ENCODE data around the gene HOXA11. TPM values are rescaled to one million over a fixed set of nuclear protein-coding genes. Genes with fewer than 3 reads are reported as not detected.

Gene HOXA11
- total RNA-seq, 1 experiment from 2014 or later: not detected

- no peaks in the 10 kb centered on the region for H3K27me3 ChIP-seq (ENCODE audit: low read length)
- no peak for DNase-seq
- no peak overlapping the region for H3K27ac ChIP-seq (ENCODE audit: low read length)
Measured at GRCh38 chr7:27217951-27218350, 32.9 kb upstream of the HOXA11 start.

GRCh38 chr7:27215356-27215755 is 30.3 kb upstream of the HOXA11 start:
- Histone ChIP-seq H3K27ac (ENCODE audit: low read length) (no peak overlapping the region), H3K9me3 (ENCODE audit: low read length) (no peaks in the 10 kb centered on the region), H3K79me2 (ENCODE audit: low read length) (no peaks in the 10 kb centered on the region), H3K4me3 (ENCODE audit: low read length) (no peak overlapping the region), H2AFZ (ENCODE audit: low read length) (no peak overlapping the region), H3K27me3 (ENCODE audit: low read length) (no peaks in the 10 kb centered on the region), H3K4me2 (ENCODE audit: low read depth, low read length, poor library complexity, severe bottlenecking) (no peak overlapping the region), H3K4me1 (ENCODE audit: low read length) (no peaks in the 10 kb centered on the region), H3K9ac (ENCODE audit: low read length) (no peak overlapping the region), H3K36me3 (ENCODE audit: insufficient read depth, low read length) (no peaks in the 10 kb centered on the region), H3K9me2 (replicated peaks; ENCODE audit: insufficient read depth, low read length) (no peaks in the 10 kb centered on the region), H4K20me1 (ENCODE audit: insufficient read depth, low read depth, low read length) (no peaks in the 10 kb centered on the region)
- DNase-seq: no peak

More at GRCh38 chr7:27217951-27218350, 32.9 kb upstream of the HOXA11 start:
- H3K4me1 ChIP-seq (ENCODE audit: low read length): no peaks in the 10 kb centered on the region
- no peak overlapping the region for H3K9ac ChIP-seq (ENCODE audit: low read length)
- H3K79me2 ChIP-seq (ENCODE audit: low read length): no peaks in the 10 kb centered on the region
- H3K9me2 ChIP-seq (replicated peaks; ENCODE audit: insufficient read depth, low read length): no peaks in the 10 kb centered on the region
- no peak overlapping the region for H3K4me2 ChIP-seq (ENCODE audit: low read depth, low read length, poor library complexity, severe bottlenecking)
- H4K20me1 ChIP-seq (ENCODE audit: insufficient read depth, low read depth, low read length): no peaks in the 10 kb centered on the region
- no peak overlapping the region for H2AFZ ChIP-seq (ENCODE audit: low read length)
- H3K36me3 ChIP-seq (ENCODE audit: insufficient read depth, low read length): no peaks in the 10 kb centered on the region
- no peak overlapping the region for H3K4me3 ChIP-seq (ENCODE audit: low read length)
- no peaks in the 10 kb centered on the region for H3K9me3 ChIP-seq (ENCODE audit: low read length)

- H3K27ac ChIP-seq (ENCODE audit: low read length): no peak overlapping the region
- H3K9ac ChIP-seq (ENCODE audit: low read length): no peak overlapping the region
- H3K4me1 ChIP-seq (ENCODE audit: low read length): no peaks in the 10 kb centered on the region
- H3K27me3 ChIP-seq (ENCODE audit: low read length): no peaks in the 10 kb centered on the region
- H4K20me1 ChIP-seq (ENCODE audit: insufficient read depth, low read depth, low read length): no peaks in the 10 kb centered on the region
- H3K4me2 ChIP-seq (ENCODE audit: low read depth, low read length, poor library complexity, severe bottlenecking): no peak overlapping the region
- H3K9me2 ChIP-seq (replicated peaks; ENCODE audit: insufficient read depth, low read length): no peaks in the 10 kb centered on the region
- H3K4me3 ChIP-seq (ENCODE audit: low read length): no peak overlapping the region
- no peaks in the 10 kb centered on the region for H3K9me3 ChIP-seq (ENCODE audit: low read length)
- no peak for DNase-seq
- no peaks in the 10 kb centered on the region for H3K36me3 ChIP-seq (ENCODE audit: insufficient read depth, low read length)
- no peak overlapping the region for H2AFZ ChIP-seq (ENCODE audit: low read length)
- H3K79me2 ChIP-seq (ENCODE audit: low read length): no peaks in the 10 kb centered on the region
Measured at GRCh38 chr7:27214239-27214950, 29.4 kb upstream of the HOXA11 start.

GRCh38 chr7:27213433-27214238 is 28.6 kb upstream of the HOXA11 start:
- H4K20me1 ChIP-seq (ENCODE audit: insufficient read depth, low read depth, low read length): no peaks in the 10 kb centered on the region
- H3K36me3 ChIP-seq (ENCODE audit: insufficient read depth, low read length): no peaks in the 10 kb centered on the region
- H3K27ac ChIP-seq (ENCODE audit: low read length): no peak overlapping the region
- H3K9me3 ChIP-seq (ENCODE audit: low read length): no peaks in the 10 kb centered on the region
- DNase-seq: no peak
- no peaks in the 10 kb centered on the region for H3K79me2 ChIP-seq (ENCODE audit: low read length)
- no peak overlapping the region for H2AFZ ChIP-seq (ENCODE audit: low read length)
- H3K9me2 ChIP-seq (replicated peaks; ENCODE audit: insufficient read depth, low read length): no peaks in the 10 kb centered on the region
- H3K4me2 ChIP-seq (ENCODE audit: low read depth, low read length, poor library complexity, severe bottlenecking): no peak overlapping the region
- H3K4me3 ChIP-seq (ENCODE audit: low read length): no peak overlapping the region
- H3K27me3 ChIP-seq (ENCODE audit: low read length): no peaks in the 10 kb centered on the region
- H3K4me1 ChIP-seq (ENCODE audit: low read length): no peaks in the 10 kb centered on the region
- no peak overlapping the region for H3K9ac ChIP-seq (ENCODE audit: low read length)

GRCh38 chr7:27212497-27213432 is 27.7 kb upstream of the HOXA11 start:
- Histone ChIP-seq H3K4me2 (ENCODE audit: low read depth, low read length, poor library complexity, severe bottlenecking) (no peak overlapping the region), H3K27me3 (ENCODE audit: low read length) (no peaks in the 10 kb centered on the region)

GRCh38 chr7:27211764-27212204 is 26.8 kb upstream of the HOXA11 start:
- Histone ChIP-seq H3K36me3 (ENCODE audit: insufficient read depth, low read length) (no peaks in the 10 kb centered on the region), H2AFZ (ENCODE audit: low read length) (no peak overlapping the region), H3K4me2 (ENCODE audit: low read depth, low read length, poor library complexity, severe bottlenecking) (no peak overlapping the region), H3K79me2 (ENCODE audit: low read length) (no peaks in the 10 kb centered on the region), H4K20me1 (ENCODE audit: insufficient read depth, low read depth, low read length) (no peaks in the 10 kb centered on the region), H3K9me2 (replicated peaks; ENCODE audit: insufficient read depth, low read length) (no peaks in the 10 kb centered on the region), H3K9me3 (ENCODE audit: low read length) (no peaks in the 10 kb centered on the region), H3K27ac (ENCODE audit: low read length) (no peak overlapping the region), H3K27me3 (ENCODE audit: low read length) (no peaks in the 10 kb centered on the region), H3K4me3 (ENCODE audit: low read length) (no peak overlapping the region), H3K4me1 (ENCODE audit: low read length) (no peaks in the 10 kb centered on the region), H3K9ac (ENCODE audit: low read length) (no peak overlapping the region)
- no peak for DNase-seq

More at GRCh38 chr7:27212497-27213432, 27.7 kb upstream of the HOXA11 start:
- H3K79me2 ChIP-seq (ENCODE audit: low read length): no peaks in the 10 kb centered on the region
- no peaks in the 10 kb centered on the region for H4K20me1 ChIP-seq (ENCODE audit: insufficient read depth, low read depth, low read length)
- no peaks in the 10 kb centered on the region for H3K9me3 ChIP-seq (ENCODE audit: low read length)
- no peaks in the 10 kb centered on the region for H3K36me3 ChIP-seq (ENCODE audit: insufficient read depth, low read length)
- H3K9me2 ChIP-seq (replicated peaks; ENCODE audit: insufficient read depth, low read length): no peaks in the 10 kb centered on the region
- no peak for DNase-seq
- H3K4me3 ChIP-seq (ENCODE audit: low read length): no peak overlapping the region
- H3K27ac ChIP-seq (ENCODE audit: low read length): no peak overlapping the region
- H2AFZ ChIP-seq (ENCODE audit: low read length): no peak overlapping the region
- no peaks in the 10 kb centered on the region for H3K4me1 ChIP-seq (ENCODE audit: low read length)
- no peak overlapping the region for H3K9ac ChIP-seq (ENCODE audit: low read length)

GRCh38 chr7:27211084-27211446 is 26.0 kb upstream of the HOXA11 start:
- Histone ChIP-seq H3K27ac (ENCODE audit: low read length) (no peak overlapping the region), H3K9me3 (ENCODE audit: low read length) (no peaks in the 10 kb centered on the region), H4K20me1 (ENCODE audit: insufficient read depth, low read depth, low read length) (no peaks in the 10 kb centered on the region), H3K9me2 (replicated peaks; ENCODE audit: insufficient read depth, low read length) (no peaks in the 10 kb centered on the region), H3K4me3 (ENCODE audit: low read length) (no peak overlapping the region), H3K79me2 (ENCODE audit: low read length) (no peaks in the 10 kb centered on the region), H3K9ac (ENCODE audit: low read length) (no peak overlapping the region), H3K27me3 (ENCODE audit: low read length) (no peaks in the 10 kb centered on the region), H2AFZ (ENCODE audit: low read length) (no peak overlapping the region), H3K4me1 (ENCODE audit: low read length) (no peaks in the 10 kb centered on the region), H3K36me3 (ENCODE audit: insufficient read depth, low read length) (no peaks in the 10 kb centered on the region), H3K4me2 (ENCODE audit: low read depth, low read length, poor library complexity, severe bottlenecking) (no peak overlapping the region)
- DNase-seq: no peak
